Neural crest cell (in vitro differentiated cells): ENCODE results near the gene BMP4. TPM values are rescaled to one million over a fixed set of nuclear protein-coding genes. Genes with fewer than 3 reads are reported as not detected.

Experiments
- DNase-seq: peaks from one replicate; pipeline ENCODE4 v3.0.0; 2021; ENCODE audit warnings: low read depth, mixed read lengths, low spot score
- H3K27ac Mint-ChIP-seq: one replicate; pipeline ENCODE4 v1.8.0; 2021; ENCODE audit warnings: mild to moderate bottlenecking, mixed read lengths; ENCODE audit not compliant: unreplicated experiment
- H3K27me3 Mint-ChIP-seq: 2 replicates; pipeline ENCODE4 v1.8.0; 2021; ENCODE audit warnings: low read depth, mild to moderate bottlenecking, mixed read lengths
- H3K36me3 Mint-ChIP-seq: 2 replicates; pipeline ENCODE4 v1.8.0; 2021; ENCODE audit warnings: low read depth, mild to moderate bottlenecking, mixed read lengths
- H3K4me1 Mint-ChIP-seq: 2 replicates; pipeline ENCODE4 v1.8.0; 2021; ENCODE audit warnings: mixed read lengths
- H3K4me3 Mint-ChIP-seq: one replicate; pipeline ENCODE4 v1.8.0; 2021; ENCODE audit warnings: mild to moderate bottlenecking, mixed read lengths
- H3K9me3 Mint-ChIP-seq: 2 replicates; pipeline ENCODE4 v1.8.0; 2021; ENCODE audit warnings: mixed read lengths
- CTCF ChIP-seq: fragments of 200-600 bp; sonication (generic); conservative IDR thresholded peaks from 2 replicates; pipeline ENCODE4 v1.5.0; 2021; ENCODE audit warnings: antibody characterized with exemption, mild to moderate bottlenecking
- microRNA-seq: library from miRNA; unstranded; fragments of <30 nt; microRNA quantifications from one replicate; pipeline ENCODE4, GENCODE V29; 2020
- total RNA-seq: library from RNA; stranded (reverse); gene quantifications from 2 replicates; pipeline ENCODE4 v1.2.1, GENCODE V29; 2021

The BMP4 gene
- total RNA-seq, 1 donor from 2014 or later, result 1.1 TPM

DNA sequence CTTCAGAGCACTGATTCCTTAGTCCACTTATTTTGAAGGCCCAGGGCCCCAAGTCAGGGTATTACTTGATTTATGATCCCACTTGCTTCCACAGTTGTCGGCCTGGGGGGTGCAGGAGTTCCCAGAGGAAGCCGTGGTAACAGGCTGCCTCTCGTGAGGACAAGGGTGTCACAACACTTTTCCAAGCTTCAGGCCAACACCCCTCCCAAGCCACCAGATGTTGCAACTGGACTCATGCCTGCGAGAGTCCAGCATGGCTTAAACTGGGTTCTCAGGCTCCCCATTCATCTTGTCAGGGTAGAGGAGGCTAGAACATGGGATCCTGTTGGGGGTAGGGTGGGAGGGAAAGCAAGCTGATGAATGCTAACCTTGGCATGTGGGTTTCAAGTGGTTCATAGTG lies 56.1 kb downstream of the BMP4 start:
- TF ChIP-seq CTCF, result no peak
- Mint-ChIP-seq H3K36me3 (peaks cover 5% of the 10 kb centered on the region), H3K27ac (no peak overlapping the region), H3K4me1 (no peaks in the 10 kb centered on the region), H3K4me3 (no peak overlapping the region), H3K9me3 (peaks cover 5% of the 10 kb centered on the region), H3K27me3 (peaks cover 3% of the 10 kb centered on the region)
- DNase-seq, result no peak

Small RNA genes lying within 50 kb of the gene (microRNA-seq; reads per million reads assigned to microRNA genes)
- gene MIR5580, result not detected
